NCI-H128 (cell line): ENCODE results near the gene HTRA1.

Source experiments
- DNase-seq: peaks from one replicate; lab custom pipeline; 2025; ENCODE audit not compliant: unreplicated experiment; lab: John Stamatoyannopoulos, UW

HTRA1 gene

GRCh38 chr10:122494173-122494820, 32.9 kb downstream of the HTRA1 start:
- DNase-seq = no peak

- DNase-seq = no peak
Measured at GRCh38 chr10:122494833-122495232, 33.5 kb downstream of the HTRA1 start.

- DNase-seq = no peak
Measured at GRCh38 chr10:122495406-122496340, 34.3 kb downstream of the HTRA1 start.

GRCh38 chr10:122497241-122497640, 35.9 kb downstream of the HTRA1 start:
- DNase-seq = no peak

- DNase-seq = no peak
Measured at GRCh38 chr10:122498521-122498920, 37.2 kb downstream of the HTRA1 start.

- no peak for DNase-seq
Measured at GRCh38 chr10:122499012-122499411, 37.7 kb downstream of the HTRA1 start.

- no peak for DNase-seq
Measured at GRCh38 chr10:122499491-122499941, 38.2 kb downstream of the HTRA1 start.

GRCh38 chr10:122500194-122500593, 38.8 kb downstream of the HTRA1 start:
- no peak for DNase-seq

GRCh38 chr10:122500726-122501125, 39.4 kb downstream of the HTRA1 start:
- no peak for DNase-seq

GRCh38 chr10:122503012-122503411, 41.7 kb downstream of the HTRA1 start:
- DNase-seq = no peak

- DNase-seq = no peak
Measured at GRCh38 chr10:122503886-122504609, 42.7 kb downstream of the HTRA1 start.

GRCh38 chr10:122504610-122504950, 43.2 kb downstream of the HTRA1 start:
- DNase-seq = no peak

- DNase-seq = no peak
Measured at GRCh38 chr10:122505011-122505410, 43.7 kb downstream of the HTRA1 start.

GRCh38 chr10:122505885-122506645, 44.7 kb downstream of the HTRA1 start:
- no peak for DNase-seq

GRCh38 chr10:122507616-122508015, 46.3 kb downstream of the HTRA1 start:
- no peak for DNase-seq

GRCh38 chr10:122508021-122508420, 46.7 kb downstream of the HTRA1 start:
- no peak for DNase-seq

- no peak for DNase-seq
Measured at GRCh38 chr10:122509323-122509722, 48.0 kb downstream of the HTRA1 start.

- no peak for DNase-seq
Measured at GRCh38 chr10:122510326-122510725, 49.0 kb downstream of the HTRA1 start.

- DNase-seq = no peak
Measured at GRCh38 chr10:122510736-122511135, 49.4 kb downstream of the HTRA1 start.

GRCh38 chr10:122513053-122513452, 51.7 kb downstream of the HTRA1 start:
- no peak for DNase-seq
